IMR-90 (cell line): ENCODE data around the gene RHBDL1. TPM values are rescaled to one million over a fixed set of nuclear protein-coding genes. Genes with fewer than 3 reads are reported as not detected.

Experiments
- ATAC-seq: fragments of 200-7000 bp; cut with Tn5 transposase; 2 replicates; pipeline ENCODE4 v1.9.1; 2020; ENCODE audit warnings: low read depth, mild to moderate bottlenecking, moderate library complexity
- BruUV-seq: library from RNA; stranded (reverse); fragments of 400-500 nt; replicated peaks from 2 replicates; lab custom pipeline; 2021; lab: Mats Ljungman, UMichigan
- CTCF ChIA-PET: fragments of 300-600 bp; formaldehyde crosslinking; extraction: SDS; loops from one replicate; lab custom pipeline; 2021; ENCODE audit warnings: antibody characterized with exemption; lab: Yijun Ruan, JAX
- POLR2A ChIA-PET: fragments of 300-600 bp; sonication (Branson Sonifier 250); formaldehyde crosslinking; loops from one replicate; lab custom pipeline; 2022; ENCODE audit warnings: antibody characterized with exemption; ENCODE audit not compliant: unreplicated experiment; lab: Charles Lee
- DNase-seq: peaks from one replicate; pipeline ENCODE4 v3.0.0; 2013
- H2AFZ ChIP-seq: replicated peaks from 2 replicates; pipeline ENCODE3; 2013; ENCODE audit warnings: low read length, mild to moderate bottlenecking; ENCODE audit not compliant: poor library complexity
- H2AK5ac ChIP-seq: 2 replicates; pipeline ENCODE4 v1.6.1; 2013; ENCODE audit warnings: low read depth, low read length, inconsistent platforms
- H2AK9ac ChIP-seq: replicated peaks from 2 replicates; pipeline ENCODE3; 2013; ENCODE audit warnings: mild to moderate bottlenecking, low read depth, low read length, moderate library complexity; ENCODE audit not compliant: poor library complexity
- H2BK120ac ChIP-seq: 2 replicates; pipeline ENCODE4 v1.6.1; 2013; ENCODE audit warnings: low read depth, low read length, inconsistent platforms
- H2BK15ac ChIP-seq: 3 replicates; pipeline ENCODE4 v1.6.1; 2013; ENCODE audit warnings: low read depth, low read length, inconsistent platforms
- H2BK20ac ChIP-seq: 2 replicates; pipeline ENCODE4 v1.6.1; 2013; ENCODE audit warnings: low read depth, mild to moderate bottlenecking, inconsistent platforms, low read length, moderate library complexity
- H2BK5ac ChIP-seq: 2 replicates; pipeline ENCODE4 v1.6.1; 2013; ENCODE audit warnings: mild to moderate bottlenecking, low read depth, low read length, inconsistent platforms; ENCODE audit not compliant: poor library complexity, severe bottlenecking
- H3K14ac ChIP-seq: replicated peaks from 2 replicates; pipeline ENCODE4 v1.6.1; 2013; ENCODE audit warnings: low read depth, low read length, inconsistent platforms
- H3K18ac ChIP-seq: 2 replicates; pipeline ENCODE4 v1.6.1; 2013; ENCODE audit warnings: low read depth, low read length, control low read depth
- H3K23ac ChIP-seq: 2 replicates; pipeline ENCODE4 v1.6.1; 2013; ENCODE audit warnings: low read depth, low read length, inconsistent platforms
- H3K27ac ChIP-seq: 2 replicates; pipeline ENCODE4 v1.5.1; 2013; ENCODE audit warnings: mild to moderate bottlenecking, control low read depth, low read length; ENCODE audit not compliant: insufficient read depth
- H3K27me3 ChIP-seq: 2 replicates; pipeline ENCODE4 v1.6.1; 2013; ENCODE audit warnings: low read length; ENCODE audit not compliant: control insufficient read depth, insufficient read depth
- H3K36me3 ChIP-seq: 2 replicates; pipeline ENCODE4 v1.6.1; 2013; ENCODE audit warnings: low read length, mixed read lengths; ENCODE audit not compliant: control insufficient read depth, insufficient read depth
- H3K4ac ChIP-seq: 2 replicates; pipeline ENCODE4 v1.6.1; 2013; ENCODE audit warnings: low read depth, low read length, inconsistent platforms
- H3K4me1 ChIP-seq: 2 replicates; pipeline ENCODE4 v1.6.1; 2013; ENCODE audit warnings: low read length, mixed read lengths; ENCODE audit not compliant: control insufficient read depth, insufficient read depth
- H3K4me2 ChIP-seq: 2 replicates; pipeline ENCODE4 v1.6.1; 2013; ENCODE audit warnings: low read depth, mild to moderate bottlenecking, control low read depth, low read length, moderate library complexity
- H3K4me3 ChIP-seq: 2 replicates; pipeline ENCODE4 v1.5.1; 2013; ENCODE audit warnings: low read depth, mild to moderate bottlenecking, control low read depth, low read length, moderate library complexity; ENCODE audit not compliant: insufficient read depth
- H3K56ac ChIP-seq: 2 replicates; pipeline ENCODE4 v1.6.1; 2013; ENCODE audit warnings: low read length, inconsistent platforms; ENCODE audit not compliant: insufficient read depth; ENCODE audit errors: extremely low read depth
- H3K79me1 ChIP-seq, 2 experiments: 2 replicates each; pipeline ENCODE4 v1.6.1; 2013; ENCODE audit warnings: low read length in 2 of 2, inconsistent platforms in 1 of 2, low read depth in 1 of 2
- H3K9ac ChIP-seq: 2 replicates; pipeline ENCODE4 v1.6.1; 2013; ENCODE audit warnings: low read depth, low read length, control low read depth
- H3K9me1 ChIP-seq: 2 replicates; pipeline ENCODE4 v1.6.1; 2013; ENCODE audit warnings: low read length, inconsistent platforms; ENCODE audit not compliant: insufficient read depth
- H3K9me3 ChIP-seq: 2 replicates; pipeline ENCODE4 v1.6.1; 2013; ENCODE audit warnings: low read length; ENCODE audit not compliant: control insufficient read depth, insufficient read depth
- H4K20me1 ChIP-seq: 2 replicates; pipeline ENCODE4 v1.6.1; 2013; ENCODE audit warnings: low read length, inconsistent platforms; ENCODE audit not compliant: insufficient read depth
- H4K5ac ChIP-seq: 2 replicates; pipeline ENCODE4 v1.6.1; 2013; ENCODE audit warnings: mild to moderate bottlenecking, low read depth, low read length, control low read depth
- H4K8ac ChIP-seq, 2 experiments: 2 replicates each; pipeline ENCODE4 v1.6.1; 2013; ENCODE audit warnings: low read depth in 2 of 2, low read length in 2 of 2, control low read depth in 1 of 2, inconsistent platforms in 1 of 2
- H4K91ac ChIP-seq: 2 replicates; pipeline ENCODE4 v1.6.1; 2013; ENCODE audit warnings: low read depth, low read length, inconsistent platforms; ENCODE audit not compliant: insufficient read depth
- BHLHE40 ChIP-seq: fragments of 150-350 bp; IDR thresholded peaks from 2 replicates; pipeline ENCODE4 v1.6.1; 2016; ENCODE audit warnings: mild to moderate bottlenecking, low read depth, low read length
- CHD1 ChIP-seq: IDR thresholded peaks from 2 replicates; pipeline ENCODE4 v1.6.1; 2012; ENCODE audit warnings: low read depth, low read length, improper control_type of control experiment
- FOS ChIP-seq: fragments of 150-350 bp; IDR thresholded peaks from 2 replicates; pipeline ENCODE4 v1.6.1; 2016; ENCODE audit warnings: low read depth, low read length
- MAFK ChIP-seq: IDR thresholded peaks from 2 replicates; pipeline ENCODE4 v1.6.1; 2012; ENCODE audit warnings: low read depth, low read length, improper control_type of control experiment
- MAZ ChIP-seq: IDR thresholded peaks from 2 replicates; pipeline ENCODE4 v1.6.1; 2012; ENCODE audit warnings: low read depth, mild to moderate bottlenecking, low read length, improper control_type of control experiment, moderate library complexity, borderline replicate concordance
- MXI1 ChIP-seq: IDR thresholded peaks from 2 replicates; pipeline ENCODE4 v1.6.1; 2012; ENCODE audit warnings: low read depth, mild to moderate bottlenecking, low read length, moderate library complexity, borderline replicate concordance
- NFE2L2 ChIP-seq: fragments of 150-350 bp; IDR thresholded peaks from 2 replicates; pipeline ENCODE4 v1.6.1; 2016; ENCODE audit warnings: low read depth, mild to moderate bottlenecking, low read length
- POLR2A ChIP-seq: IDR thresholded peaks from 2 replicates; pipeline ENCODE4 v1.6.1; 2012; ENCODE audit warnings: mild to moderate bottlenecking, low read depth, low read length
- RAD21 ChIP-seq: IDR thresholded peaks from 2 replicates; pipeline ENCODE4 v1.6.1; 2012; ENCODE audit warnings: low read length, improper control_type of control experiment
- RCOR1 ChIP-seq: IDR thresholded peaks from 2 replicates; pipeline ENCODE4 v1.6.1; 2012; ENCODE audit warnings: mild to moderate bottlenecking, low read length, improper control_type of control experiment; ENCODE audit not compliant: insufficient replicate concordance
- RFX5 ChIP-seq: IDR thresholded peaks from 2 replicates; pipeline ENCODE4 v1.8.0; 2012; ENCODE audit warnings: low read depth, mild to moderate bottlenecking, low read length, moderate library complexity
- SMC3 ChIP-seq: fragments of 150-350 bp; IDR thresholded peaks from 2 replicates; pipeline ENCODE4 v1.6.1; 2016; ENCODE audit warnings: low read depth, mild to moderate bottlenecking, antibody characterized with exemption, low read length, moderate library complexity
- WGBS, 2 experiments: methylation state at CpG; one replicate each; pipeline versions ENCODE4 v1.1.5 to v1.1.7; 2013; ENCODE audit warnings: missing lambda C conversion rate in 2 of 2; ENCODE audit not compliant: insufficient read length in 1 of 2; ENCODE audit errors: extremely low coverage in 2 of 2; 5-methylcytosine and 5-hydroxymethylcytosine counted together
- dilution Hi-C: fragments of 300-500 bp; cut with HindIII; formaldehyde crosslinking; loops from one replicate; pipeline ENCODE4 v1.14.3; 2018; ENCODE audit warnings: low sequenced_read_pairs; ENCODE audit not compliant: unreplicated experiment
- in situ Hi-C: fragments of 300-500 bp; cut with MboI; formaldehyde crosslinking; loops from 3 replicates; pipeline ENCODE4 v1.14.3; 2019; ENCODE audit warnings: low sequenced_read_pairs, inconsistent platforms, mixed read lengths
- intact Hi-C: fragments of 100-400 bp; cut with micrococcal nuclease; formaldehyde crosslinking; loops from 2 replicates; pipeline ENCODE4 v1.10.0; 2022
- polyA plus RNA-seq, 3 experiments: library from polyadenylated mRNA; depleted of rRNA; stranded (reverse); fragments of >200 nt; gene quantifications; 2 replicates each; pipeline ENCODE4 v1.2.3, GENCODE V29; 2012; ENCODE audit warnings: low replicate concordance in 1 of 3
- total RNA-seq: library from RNA; depleted of rRNA; stranded (reverse); fragments of >200 nt; gene quantifications from 2 replicates; pipeline ENCODE4 v1.2.3, GENCODE V29; 2012
- TF ChIP-seq, protein P1 (sequence below): fragments of 150-350 bp; IDR thresholded peaks from 2 replicates; pipeline ENCODE4 v1.6.1; 2016; ENCODE audit warnings: low read depth, mild to moderate bottlenecking, low read length, moderate library complexity, borderline replicate concordance
- TF ChIP-seq, protein P2 (sequence below): fragments of 150-350 bp; IDR thresholded peaks from 2 replicates; pipeline ENCODE4 v1.6.1; 2017; ENCODE audit warnings: mild to moderate bottlenecking, antibody characterized with exemption, low read length, low read depth

The RHBDL1 gene
- total and polyA plus RNA-seq, 2 of the 4 experiments (the other 2 are of a cell fraction): 0.72 to 4.1 TPM

DNA sequence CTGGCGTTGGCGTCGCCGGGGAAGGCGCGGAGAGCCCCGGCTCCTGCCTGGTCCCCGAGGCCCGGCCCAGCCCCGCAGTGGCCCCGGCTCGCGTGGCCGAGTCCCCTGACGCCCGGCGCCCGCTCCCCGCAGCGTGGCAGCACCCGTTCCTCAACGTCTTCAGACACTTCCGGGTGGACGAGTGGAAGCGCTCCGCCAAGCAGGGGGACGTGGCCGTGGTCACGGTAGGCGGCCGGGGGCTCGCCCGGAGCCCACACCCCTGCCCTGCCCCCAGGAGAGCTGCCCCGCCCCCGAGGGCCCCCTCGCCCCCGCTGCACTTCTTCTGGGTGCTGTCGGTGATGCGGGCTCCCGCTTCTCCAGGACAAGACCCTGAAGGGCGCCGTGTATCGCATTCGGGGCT is 25.8 kb upstream of the RHBDL1 start (continued):
- TF ChIP-seq, protein P1, sequence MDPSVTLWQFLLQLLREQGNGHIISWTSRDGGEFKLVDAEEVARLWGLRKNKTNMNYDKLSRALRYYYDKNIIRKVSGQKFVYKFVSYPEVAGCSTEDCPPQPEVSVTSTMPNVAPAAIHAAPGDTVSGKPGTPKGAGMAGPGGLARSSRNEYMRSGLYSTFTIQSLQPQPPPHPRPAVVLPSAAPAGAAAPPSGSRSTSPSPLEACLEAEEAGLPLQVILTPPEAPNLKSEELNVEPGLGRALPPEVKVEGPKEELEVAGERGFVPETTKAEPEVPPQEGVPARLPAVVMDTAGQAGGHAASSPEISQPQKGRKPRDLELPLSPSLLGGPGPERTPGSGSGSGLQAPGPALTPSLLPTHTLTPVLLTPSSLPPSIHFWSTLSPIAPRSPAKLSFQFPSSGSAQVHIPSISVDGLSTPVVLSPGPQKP: no peak

DNA sequence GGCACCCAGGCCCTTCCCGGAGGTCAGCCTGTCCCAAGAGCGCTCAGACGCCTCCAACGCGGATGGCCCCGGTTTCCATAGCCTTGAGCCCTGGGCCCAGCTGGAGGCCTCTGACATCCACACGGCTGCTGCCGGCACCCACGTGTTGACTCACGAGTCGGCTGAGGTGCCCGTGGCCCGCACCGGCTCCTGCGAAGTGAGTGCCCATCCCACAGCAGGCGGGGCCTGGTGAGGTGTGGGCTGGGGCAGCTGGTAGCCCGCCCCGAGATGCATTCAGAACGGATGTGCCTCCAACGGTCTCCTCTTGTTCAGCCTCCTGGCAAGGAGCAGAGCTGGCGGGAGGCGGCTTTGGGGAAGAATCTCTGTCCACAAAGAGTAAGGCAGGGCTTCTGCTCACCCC is 23.6 kb upstream of the RHBDL1 start:
- no peak for TF ChIP-seq RFX5
- no peak for TF ChIP-seq MXI1
- no peak for TF ChIP-seq MAZ
- TF ChIP-seq, protein P2, sequence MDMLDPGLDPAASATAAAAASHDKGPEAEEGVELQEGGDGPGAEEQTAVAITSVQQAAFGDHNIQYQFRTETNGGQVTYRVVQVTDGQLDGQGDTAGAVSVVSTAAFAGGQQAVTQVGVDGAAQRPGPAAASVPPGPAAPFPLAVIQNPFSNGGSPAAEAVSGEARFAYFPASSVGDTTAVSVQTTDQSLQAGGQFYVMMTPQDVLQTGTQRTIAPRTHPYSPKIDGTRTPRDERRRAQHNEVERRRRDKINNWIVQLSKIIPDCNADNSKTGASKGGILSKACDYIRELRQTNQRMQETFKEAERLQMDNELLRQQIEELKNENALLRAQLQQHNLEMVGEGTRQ: no peak
- TF ChIP-seq NFE2L2: no peak
- TF ChIP-seq, protein P1: no peak
- TF ChIP-seq FOS: no peak
- no peak for TF ChIP-seq CHD1
- no peak for TF ChIP-seq MAFK
- TF ChIP-seq BHLHE40: no peak
- no peak for TF ChIP-seq SMC3
- TF ChIP-seq RAD21: no peak
- no peak for TF ChIP-seq RCOR1
- no peak for TF ChIP-seq POLR2A
- Histone ChIP-seq H2AK5ac (no peak overlapping the region), H3K56ac (no peak overlapping the region), H3K18ac (no peak overlapping the region), H4K5ac (no peak overlapping the region), H3K23ac (no peak overlapping the region), H3K27ac (no peak overlapping the region), H3K14ac (no peak overlapping the region), H3K4ac (no peak overlapping the region), H3K9me3 (no peaks in the 10 kb centered on the region), H4K20me1 (no peaks in the 10 kb centered on the region), H3K4me1 (peaks cover 12% of the 10 kb centered on the region), H2BK15ac (no peak overlapping the region), H3K27me3 (no peaks in the 10 kb centered on the region), H2AK9ac (no peak overlapping the region), H4K8ac (no peak overlapping the region), H4K91ac (no peak overlapping the region), H3K79me1 (peaks cover 10 to 31% of the 10 kb centered on the region in 2 experiments; a peak in 3 of 4 replicates), H3K36me3 (peaks cover 3% of the 10 kb centered on the region; the same call in 1 of the 2 replicates), H2BK120ac (no peak overlapping the region), H3K9me1 (peaks cover 12% of the 10 kb centered on the region; the same call in 1 of the 2 replicates), H2BK5ac (no peak overlapping the region), H3K9ac (no peak overlapping the region), H3K4me2 (no peak overlapping the region), H2BK20ac (no peak overlapping the region), H2AFZ (no peak overlapping the region), H3K4me3 (no peak overlapping the region)
- no peak for ATAC-seq
- dilution Hi-C loops (no loop called here), intact Hi-C loops (no loop called here), in situ Hi-C loops (no loop called here)
- no TSS peak for BruUV-seq
- POLR2A ChIA-PET: no interaction called here
- CTCF ChIA-PET: no interaction called here
- DNase-seq: no peak
- WGBS, 2 experiments: 87% methylated on average over 17 of the region's 22 CpGs; no CpG with 5 or more reads in 1 of the 2 experiments
